NCI-H2029 treated with DMSO at 0.1 percent for 48 hours (cell line): ENCODE data around the gene GPR137C.

Experiments used
- DNase-seq: peaks from one replicate; lab custom pipeline; 2025; lab: John Stamatoyannopoulos, UW

GPR137C gene

GRCh38 chr14:52552063-52552988 lies at the start of gene GPR137C, which contains the start of gene TXNDC16:
GPR137C (plus strand) TSS chr14:52552836; CDS start chr14:52553148, 312 bp downstream.
TXNDC16 (minus strand) TSS chr14:52552505; CDS start chr14:52543557, 8,948 bp downstream.
- DNase-seq: peak; percentile 99

GRCh38 chr14:52513249-52513648 lies 39.4 kb upstream of the GPR137C start:
- no peak for DNase-seq

DNA sequence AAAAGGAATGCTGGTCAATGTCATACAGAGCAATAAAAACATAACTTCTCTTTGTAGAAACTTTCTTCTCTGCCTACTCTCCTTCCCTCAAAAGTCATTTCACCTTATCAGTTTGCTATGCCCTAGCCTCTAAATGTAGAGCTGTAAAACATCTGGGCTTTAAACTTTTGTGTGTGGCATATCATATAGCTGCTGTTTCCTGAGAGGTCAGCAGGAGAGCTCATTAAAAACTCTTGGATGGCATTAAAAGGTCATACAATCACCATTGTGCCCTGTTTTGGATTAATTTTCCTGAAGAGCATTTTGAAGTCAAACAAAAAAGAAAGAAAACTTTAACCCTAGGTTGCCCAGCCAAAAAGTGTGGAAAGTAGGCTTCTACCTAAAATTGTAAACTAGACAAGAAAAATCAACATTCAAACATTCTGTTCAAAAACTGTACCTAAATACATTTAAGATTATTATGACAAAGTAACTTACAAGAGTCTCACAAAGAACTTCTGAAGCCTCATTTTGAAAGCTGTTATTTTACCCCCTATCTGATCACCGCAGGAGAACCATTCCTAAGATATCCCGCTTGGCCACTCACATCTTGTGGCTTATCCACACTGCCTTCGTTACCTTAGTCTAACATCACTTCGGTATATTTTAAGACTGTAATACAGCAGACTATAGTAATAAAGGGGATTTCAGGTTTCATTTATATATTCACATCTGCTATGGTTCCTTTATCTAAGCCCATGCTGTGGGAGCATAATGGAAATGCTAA lies 38.4 kb upstream of the GPR137C start:
- no peak for DNase-seq

GRCh38 chr14:52522033-52522432 lies 30.6 kb upstream of the GPR137C start:
- no peak for DNase-seq

GRCh38 chr14:52522581-52523345 lies 29.9 kb upstream of the GPR137C start:
- no peak for DNase-seq

DNA sequence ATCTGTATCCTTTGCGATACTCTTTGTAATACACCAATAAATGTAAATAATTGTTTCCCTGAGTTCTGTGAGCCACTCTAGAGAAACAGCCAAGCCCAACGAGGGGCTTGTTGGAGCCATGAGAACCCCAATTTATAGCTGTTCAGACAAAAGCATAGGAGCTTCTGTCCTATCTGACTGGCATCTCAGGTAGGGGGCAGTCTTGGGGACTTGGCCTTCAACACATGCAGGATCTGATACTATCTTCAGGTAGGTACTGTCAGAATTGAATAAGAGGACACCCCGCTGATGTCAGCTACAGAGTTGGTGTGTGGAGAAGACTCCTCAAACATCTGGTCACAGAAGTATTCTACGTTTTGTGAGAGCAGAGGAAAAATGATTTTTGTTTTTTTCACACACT lies 25.6 kb upstream of the GPR137C start:
- DNase-seq: no peak

GRCh38 chr14:52531481-52531880 lies 21.2 kb upstream of the GPR137C start:
- no peak for DNase-seq

DNA sequence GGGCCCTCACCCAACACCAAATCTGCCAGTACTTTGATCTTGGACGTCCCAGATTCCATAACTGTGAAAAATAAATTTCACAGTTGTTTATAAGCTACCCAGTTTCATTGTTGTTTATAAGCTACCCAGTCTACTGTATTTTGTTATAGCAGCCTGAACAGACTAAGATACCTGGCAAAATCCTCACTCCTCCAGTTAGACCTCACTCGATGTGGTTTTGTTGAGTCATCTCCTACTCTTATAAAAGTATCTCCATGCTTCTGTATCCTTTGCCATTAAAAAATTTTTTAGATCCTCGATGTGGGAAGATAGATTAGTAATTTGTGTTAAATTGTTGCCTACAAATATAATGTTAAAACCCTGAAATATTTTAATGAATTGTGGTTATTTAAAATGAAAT lies 16.4 kb upstream of the GPR137C start:
- no peak for DNase-seq

DNA sequence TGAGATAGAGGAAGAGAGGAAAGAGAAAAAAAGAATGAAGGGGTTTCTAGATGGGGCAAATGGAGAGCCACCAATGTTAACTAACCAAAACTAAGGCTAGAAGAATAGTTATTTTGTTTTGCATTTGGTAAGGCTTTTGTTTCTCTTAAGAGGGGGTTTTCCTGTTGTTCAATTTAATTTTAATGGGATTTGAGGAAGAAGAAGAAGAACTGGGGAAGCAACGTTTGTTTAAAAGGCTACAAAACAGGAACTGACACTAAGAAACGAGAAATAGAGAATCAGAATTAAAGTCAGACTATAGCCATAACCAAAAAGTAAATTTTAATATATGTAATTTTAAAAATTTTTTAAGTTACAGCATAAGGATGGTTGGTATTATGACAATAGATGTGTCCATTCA lies 14.0 kb upstream of the GPR137C start:
- DNase-seq: no peak

DNA sequence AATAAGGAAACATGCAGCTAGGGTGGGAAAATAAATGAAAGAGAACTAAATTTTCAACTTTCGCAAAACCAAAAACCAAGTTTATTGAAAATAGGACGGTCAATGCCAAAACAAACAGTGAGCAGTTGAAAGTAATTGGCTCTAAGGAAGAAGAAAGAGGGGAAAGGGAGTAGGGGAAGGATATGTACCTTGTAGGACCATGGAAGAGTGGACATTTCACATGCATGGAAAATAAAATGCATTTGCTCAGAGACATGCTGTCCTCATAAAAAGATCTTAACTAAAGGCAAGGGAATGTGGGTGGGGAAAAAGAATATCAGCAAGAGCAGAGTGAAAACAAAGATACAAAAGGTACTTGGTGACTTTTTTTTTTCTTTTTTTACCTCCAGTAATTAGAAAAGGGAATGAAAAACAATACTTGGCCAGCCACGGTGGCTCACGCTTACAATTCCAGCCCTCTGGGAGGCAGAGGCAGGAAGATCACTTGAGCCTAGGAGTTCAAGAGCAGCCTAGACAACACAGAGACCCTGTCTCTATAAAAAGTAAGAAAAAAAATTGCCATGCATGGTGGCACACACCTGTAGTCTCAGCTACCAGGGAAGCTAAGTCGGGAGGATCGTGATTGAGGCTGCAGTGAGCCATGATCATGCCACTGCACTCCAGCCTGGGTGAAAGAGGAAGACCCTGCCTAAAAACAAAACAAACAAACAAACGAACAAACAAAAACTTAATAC lies 6.9 kb upstream of the GPR137C start:
- no peak for DNase-seq

DNA sequence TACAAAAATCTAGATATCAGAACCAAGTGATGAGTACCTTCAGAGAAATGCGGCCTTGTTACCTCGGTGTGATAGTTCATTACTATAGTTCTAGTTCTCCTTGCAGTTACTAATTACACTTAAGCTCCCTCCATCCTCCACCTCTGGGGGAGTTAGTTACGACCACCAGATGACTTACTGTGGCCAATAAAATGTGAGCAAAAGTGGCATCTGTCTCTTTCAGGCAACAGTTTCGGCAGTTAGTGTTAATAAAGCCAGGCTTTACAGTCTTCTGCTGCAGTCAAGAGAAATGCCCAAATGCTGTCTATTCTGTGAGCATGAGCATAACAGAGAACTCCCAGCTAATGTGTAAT lies 6.3 kb upstream of the GPR137C start:
- DNase-seq: no peak

DNA sequence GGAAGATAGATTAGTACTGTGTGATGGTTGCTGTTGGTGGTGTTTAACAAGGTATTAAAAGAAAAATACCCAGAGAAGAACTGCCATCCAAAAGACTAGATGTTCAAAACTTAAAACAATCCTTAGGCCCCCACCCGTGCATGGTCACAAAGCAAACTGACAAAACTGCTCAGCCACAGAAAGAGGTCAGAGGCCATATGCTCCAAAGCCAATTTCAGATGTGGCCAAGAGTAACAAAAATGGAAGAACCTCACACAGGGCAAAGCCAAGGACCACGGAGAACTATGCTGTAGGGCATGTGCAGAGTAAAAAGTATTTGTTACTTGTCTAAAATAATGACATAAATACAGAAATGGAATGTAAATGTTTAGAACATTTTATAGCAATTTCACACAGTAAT lies 5.6 kb upstream of the GPR137C start:
- DNase-seq: no peak

- no peak for DNase-seq
These were observed 5.1 kb upstream of the GPR137C start for GRCh38 chr14:52547526-52547925.

GRCh38 chr14:52550661-52551060 lies 2.0 kb upstream of the GPR137C start:
- DNase-seq: no peak

- DNase-seq: no peak
These were observed 1.4 kb upstream of the GPR137C start for GRCh38 chr14:52551205-52551604.

DNA sequence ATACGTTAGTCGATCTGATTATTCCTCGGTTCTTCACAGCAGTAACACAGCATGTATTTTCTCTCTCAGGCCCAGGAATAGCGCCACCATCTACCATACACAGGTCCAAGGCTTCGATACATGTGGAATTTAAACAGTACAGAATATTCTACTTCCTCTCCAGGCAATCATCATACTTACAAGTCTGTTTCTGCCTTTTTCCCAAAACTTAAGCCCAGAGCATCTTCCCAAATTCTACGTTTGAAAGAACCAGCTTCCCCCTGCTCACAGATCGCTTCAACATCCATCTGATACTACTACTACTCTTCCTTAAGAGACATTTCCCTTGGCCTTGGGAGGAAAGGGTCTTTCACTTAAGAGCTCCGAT lies 957 bp upstream of the GPR137C start:
- peak; percentile 81 for DNase-seq

GRCh38 chr14:52553002-52553670 lies 500 bp downstream of the GPR137C start:
- peak; percentile 23 for DNase-seq

DNA sequence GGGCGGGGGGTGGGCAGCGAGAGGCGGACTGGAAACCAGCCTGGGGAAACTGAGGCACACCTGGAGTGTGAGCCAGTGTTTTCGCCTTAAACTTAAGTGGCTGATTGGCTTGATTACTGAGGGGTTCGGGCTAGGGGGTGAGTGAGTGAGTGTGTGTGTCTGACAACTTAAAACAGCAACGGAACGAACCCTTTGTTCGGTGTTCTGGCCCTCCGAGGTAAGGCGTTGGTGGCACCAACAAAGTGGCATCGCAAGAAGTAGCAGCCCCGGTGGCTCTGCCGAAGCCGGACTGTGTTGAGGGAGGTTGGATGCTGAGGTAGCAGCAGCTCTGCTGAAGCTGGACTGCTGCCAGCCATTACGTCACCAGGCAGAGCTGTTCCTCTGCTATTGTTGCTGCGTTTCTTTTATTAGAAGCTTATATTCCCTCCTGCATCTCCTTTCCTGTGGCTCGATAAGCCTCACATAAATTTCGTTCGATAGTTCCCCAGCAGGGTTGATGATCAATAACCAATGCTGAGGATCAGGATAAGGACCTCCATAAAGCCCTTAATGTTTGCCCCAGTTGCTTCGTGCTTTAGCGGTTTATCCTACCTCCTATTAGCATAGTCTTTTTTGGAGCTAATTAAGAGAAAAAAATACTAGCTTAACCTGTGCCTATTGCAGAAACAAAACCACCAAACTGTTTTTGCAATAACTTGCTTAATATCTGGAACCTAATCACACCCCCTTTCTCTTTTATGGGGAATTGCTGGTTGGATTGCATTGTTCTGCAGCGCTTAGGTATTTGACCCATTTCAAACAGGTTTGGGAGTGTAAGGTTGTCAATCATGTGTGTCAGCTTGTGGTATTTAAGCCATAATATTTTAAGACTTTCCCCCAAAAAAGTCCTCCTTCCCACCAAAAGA lies 1.3 kb downstream of the GPR137C start:
- DNase-seq: peak; percentile 82

- no peak for DNase-seq
These were observed 6.1 kb downstream of the GPR137C start for GRCh38 chr14:52558688-52559087.

DNA sequence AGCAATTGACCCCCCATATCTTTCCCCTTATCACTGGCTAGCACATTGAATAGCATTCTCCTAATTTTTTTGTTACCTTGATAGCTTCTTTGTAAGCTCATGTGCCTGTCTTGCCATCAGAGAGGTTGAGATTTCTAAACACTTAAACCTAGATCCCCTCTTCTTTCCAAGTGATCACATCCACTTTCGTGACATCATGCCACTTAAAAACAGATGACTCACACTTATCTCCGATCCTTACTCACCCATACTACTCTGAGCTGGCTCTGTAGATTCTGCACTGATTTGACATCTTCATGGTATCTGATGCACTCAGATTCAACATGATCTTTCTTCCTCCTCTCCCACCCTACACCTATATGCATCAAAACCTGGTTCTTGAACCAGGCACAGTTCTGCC lies 10.5 kb downstream of the GPR137C start:
- DNase-seq: no peak
